ENCODE data around the gene RNF38. TPM values are rescaled to one million over a fixed set of nuclear protein-coding genes. Genes with fewer than 3 reads are reported as not detected.

Gene RNF38
- total and polyA plus RNA-seq, 2 experiments from 2014 or later: 13.7 to 61.9 TPM

DNA sequence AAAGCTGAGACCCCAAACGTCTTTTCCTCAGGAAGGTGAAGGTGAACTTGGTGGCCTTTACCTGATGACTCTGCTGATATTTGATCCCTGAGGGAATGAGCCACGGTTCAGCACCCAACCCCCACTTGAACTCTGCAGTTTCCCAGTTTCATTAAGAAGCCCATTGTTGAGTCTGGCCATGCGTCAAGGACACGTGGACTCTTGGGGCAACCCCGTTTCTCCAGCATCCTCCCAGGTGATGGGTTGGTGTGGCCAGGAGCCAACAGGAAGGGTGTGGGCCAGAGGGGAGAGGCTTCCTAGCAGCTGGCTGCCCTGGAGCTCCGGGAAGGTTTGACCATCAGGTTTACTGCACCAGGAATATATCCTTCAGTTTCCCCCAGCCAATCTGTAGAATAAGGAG, 82.3 kb downstream of the RNF38 start:
- Mint-ChIP-seq H3K4me1 (peaks cover 31% of the 10 kb centered on the region), H3K4me3 (no peak overlapping the region)

More for the DNA sequence above, 82.3 kb downstream of the RNF38 start:
- no peaks in the 10 kb centered on the region for H4K20me1 ChIP-seq (replicated peaks; ENCODE audit: insufficient read depth)
- H3K9me2 ChIP-seq (ENCODE audit: insufficient read depth): 0 out of 2 replicates have a peak, but pooled peaks cover 3% of the 10 kb centered on the region
- peaks cover 17% of the 10 kb centered on the region for H3K4me1 ChIP-seq (ENCODE audit: insufficient read depth)
- peak; percentile 19 for ATAC-seq
- no peaks in the 10 kb centered on the region for H3K79me2 ChIP-seq (replicated peaks; ENCODE audit: insufficient read depth)
- peak; percentile 45 for DNase-seq (ENCODE audit: low spot score)
- H3K27me3 ChIP-seq (ENCODE audit: insufficient read depth): no peaks in the 10 kb centered on the region
- H2AFZ ChIP-seq: peak overlapping the region; percentile 94
- H3K36me3 ChIP-seq (ENCODE audit: insufficient read depth): no peaks in the 10 kb centered on the region
- H3K36me3 Mint-ChIP-seq (ENCODE audit: low read depth): no peaks in the 10 kb centered on the region
- TF ChIP-seq EZH2phosphoT487 (IDR thresholded peaks at IDR 0.05; ENCODE audit: unreplicated experiment) (no peak), CREB1 (CRISPR knock-in tag; IDR thresholded peaks at IDR 0.05; ENCODE audit: low read depth) (no peak), POLR2AphosphoS5 (IDR thresholded peaks at IDR 0.05; ENCODE audit: low read depth) (no peak), STAT1 (IDR thresholded peaks at IDR 0.05; ENCODE audit: unreplicated experiment) (no peak), EZH2 (IDR thresholded peaks at IDR 0.05; ENCODE audit: low read depth, unreplicated experiment) (no peak), NANOG (IDR thresholded peaks at IDR 0.05; ENCODE audit: borderline replicate concordance) (no peak), ZNF114 (CRISPR knock-in tag; IDR thresholded peaks at IDR 0.05) (no peak), ZNF331 (CRISPR knock-in tag; IDR thresholded peaks at IDR 0.05; ENCODE audit: low read depth) (no peak), JUNB (IDR thresholded peaks at IDR 0.05; ENCODE audit: unreplicated experiment) (no peak)
- TF ChIP-seq, protein P1, sequence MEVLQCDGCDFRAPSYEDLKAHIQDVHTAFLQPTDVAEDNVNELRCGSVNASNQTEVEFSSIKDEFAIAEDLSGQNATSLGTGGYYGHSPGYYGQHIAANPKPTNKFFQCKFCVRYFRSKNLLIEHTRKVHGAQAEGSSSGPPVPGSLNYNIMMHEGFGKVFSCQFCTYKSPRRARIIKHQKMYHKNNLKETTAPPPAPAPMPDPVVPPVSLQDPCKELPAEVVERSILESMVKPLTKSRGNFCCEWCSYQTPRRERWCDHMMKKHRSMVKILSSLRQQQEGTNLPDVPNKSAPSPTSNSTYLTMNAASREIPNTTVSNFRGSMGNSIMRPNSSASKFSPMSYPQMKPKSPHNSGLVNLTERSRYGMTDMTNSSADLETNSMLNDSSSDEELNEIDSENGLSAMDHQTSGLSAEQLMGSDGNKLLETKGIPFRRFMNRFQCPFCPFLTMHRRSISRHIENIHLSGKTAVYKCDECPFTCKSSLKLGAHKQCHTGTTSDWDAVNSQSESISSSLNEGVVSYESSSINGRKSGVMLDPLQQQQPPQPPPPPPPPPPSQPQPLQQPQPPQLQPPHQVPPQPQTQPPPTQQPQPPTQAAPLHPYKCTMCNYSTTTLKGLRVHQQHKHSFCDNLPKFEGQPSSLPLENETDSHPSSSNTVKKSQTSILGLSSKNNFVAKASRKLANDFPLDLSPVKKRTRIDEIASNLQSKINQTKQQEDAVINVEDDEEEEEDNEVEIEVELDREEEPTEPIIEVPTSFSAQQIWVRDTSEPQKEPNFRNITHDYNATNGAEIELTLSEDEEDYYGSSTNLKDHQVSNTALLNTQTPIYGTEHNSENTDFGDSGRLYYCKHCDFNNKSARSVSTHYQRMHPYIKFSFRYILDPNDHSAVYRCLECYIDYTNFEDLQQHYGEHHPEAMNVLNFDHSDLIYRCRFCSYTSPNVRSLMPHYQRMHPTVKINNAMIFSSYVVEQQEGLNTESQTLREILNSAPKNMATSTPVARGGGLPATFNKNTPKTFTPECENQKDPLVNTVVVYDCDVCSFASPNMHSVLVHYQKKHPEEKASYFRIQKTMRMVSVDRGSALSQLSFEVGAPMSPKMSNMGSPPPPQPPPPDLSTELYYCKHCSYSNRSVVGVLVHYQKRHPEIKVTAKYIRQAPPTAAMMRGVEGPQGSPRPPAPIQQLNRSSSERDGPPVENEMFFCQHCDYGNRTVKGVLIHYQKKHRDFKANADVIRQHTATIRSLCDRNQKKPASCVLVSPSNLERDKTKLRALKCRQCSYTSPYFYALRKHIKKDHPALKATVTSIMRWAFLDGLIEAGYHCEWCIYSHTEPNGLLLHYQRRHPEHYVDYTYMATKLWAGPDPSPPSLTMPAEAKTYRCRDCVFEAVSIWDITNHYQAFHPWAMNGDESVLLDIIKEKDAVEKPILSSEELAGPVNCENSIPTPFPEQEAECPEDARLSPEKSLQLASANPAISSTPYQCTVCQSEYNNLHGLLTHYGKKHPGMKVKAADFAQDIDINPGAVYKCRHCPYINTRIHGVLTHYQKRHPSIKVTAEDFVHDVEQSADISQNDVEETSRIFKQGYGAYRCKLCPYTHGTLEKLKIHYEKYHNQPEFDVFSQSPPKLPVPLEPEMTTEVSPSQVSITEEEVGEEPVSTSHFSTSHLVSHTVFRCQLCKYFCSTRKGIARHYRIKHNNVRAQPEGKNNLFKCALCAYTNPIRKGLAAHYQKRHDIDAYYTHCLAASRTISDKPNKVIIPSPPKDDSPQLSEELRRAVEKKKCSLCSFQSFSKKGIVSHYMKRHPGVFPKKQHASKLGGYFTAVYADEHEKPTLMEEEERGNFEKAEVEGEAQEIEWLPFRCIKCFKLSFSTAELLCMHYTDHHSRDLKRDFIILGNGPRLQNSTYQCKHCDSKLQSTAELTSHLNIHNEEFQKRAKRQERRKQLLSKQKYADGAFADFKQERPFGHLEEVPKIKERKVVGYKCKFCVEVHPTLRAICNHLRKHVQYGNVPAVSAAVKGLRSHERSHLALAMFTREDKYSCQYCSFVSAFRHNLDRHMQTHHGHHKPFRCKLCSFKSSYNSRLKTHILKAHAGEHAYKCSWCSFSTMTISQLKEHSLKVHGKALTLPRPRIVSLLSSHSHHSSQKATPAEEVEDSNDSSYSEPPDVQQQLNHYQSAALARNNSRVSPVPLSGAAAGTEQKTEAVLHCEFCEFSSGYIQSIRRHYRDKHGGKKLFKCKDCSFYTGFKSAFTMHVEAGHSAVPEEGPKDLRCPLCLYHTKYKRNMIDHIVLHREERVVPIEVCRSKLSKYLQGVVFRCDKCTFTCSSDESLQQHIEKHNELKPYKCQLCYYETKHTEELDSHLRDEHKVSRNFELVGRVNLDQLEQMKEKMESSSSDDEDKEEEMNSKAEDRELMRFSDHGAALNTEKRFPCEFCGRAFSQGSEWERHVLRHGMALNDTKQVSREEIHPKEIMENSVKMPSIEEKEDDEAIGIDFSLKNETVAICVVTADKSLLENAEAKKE (CRISPR knock-in tag; IDR thresholded peaks at IDR 0.05): no peak
- TF ChIP-seq, protein P2, sequence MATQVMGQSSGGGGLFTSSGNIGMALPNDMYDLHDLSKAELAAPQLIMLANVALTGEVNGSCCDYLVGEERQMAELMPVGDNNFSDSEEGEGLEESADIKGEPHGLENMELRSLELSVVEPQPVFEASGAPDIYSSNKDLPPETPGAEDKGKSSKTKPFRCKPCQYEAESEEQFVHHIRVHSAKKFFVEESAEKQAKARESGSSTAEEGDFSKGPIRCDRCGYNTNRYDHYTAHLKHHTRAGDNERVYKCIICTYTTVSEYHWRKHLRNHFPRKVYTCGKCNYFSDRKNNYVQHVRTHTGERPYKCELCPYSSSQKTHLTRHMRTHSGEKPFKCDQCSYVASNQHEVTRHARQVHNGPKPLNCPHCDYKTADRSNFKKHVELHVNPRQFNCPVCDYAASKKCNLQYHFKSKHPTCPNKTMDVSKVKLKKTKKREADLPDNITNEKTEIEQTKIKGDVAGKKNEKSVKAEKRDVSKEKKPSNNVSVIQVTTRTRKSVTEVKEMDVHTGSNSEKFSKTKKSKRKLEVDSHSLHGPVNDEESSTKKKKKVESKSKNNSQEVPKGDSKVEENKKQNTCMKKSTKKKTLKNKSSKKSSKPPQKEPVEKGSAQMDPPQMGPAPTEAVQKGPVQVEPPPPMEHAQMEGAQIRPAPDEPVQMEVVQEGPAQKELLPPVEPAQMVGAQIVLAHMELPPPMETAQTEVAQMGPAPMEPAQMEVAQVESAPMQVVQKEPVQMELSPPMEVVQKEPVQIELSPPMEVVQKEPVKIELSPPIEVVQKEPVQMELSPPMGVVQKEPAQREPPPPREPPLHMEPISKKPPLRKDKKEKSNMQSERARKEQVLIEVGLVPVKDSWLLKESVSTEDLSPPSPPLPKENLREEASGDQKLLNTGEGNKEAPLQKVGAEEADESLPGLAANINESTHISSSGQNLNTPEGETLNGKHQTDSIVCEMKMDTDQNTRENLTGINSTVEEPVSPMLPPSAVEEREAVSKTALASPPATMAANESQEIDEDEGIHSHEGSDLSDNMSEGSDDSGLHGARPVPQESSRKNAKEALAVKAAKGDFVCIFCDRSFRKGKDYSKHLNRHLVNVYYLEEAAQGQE (IDR thresholded peaks at IDR 0.05; ENCODE audit: unreplicated experiment): no peak
- TF ChIP-seq, protein P3, sequence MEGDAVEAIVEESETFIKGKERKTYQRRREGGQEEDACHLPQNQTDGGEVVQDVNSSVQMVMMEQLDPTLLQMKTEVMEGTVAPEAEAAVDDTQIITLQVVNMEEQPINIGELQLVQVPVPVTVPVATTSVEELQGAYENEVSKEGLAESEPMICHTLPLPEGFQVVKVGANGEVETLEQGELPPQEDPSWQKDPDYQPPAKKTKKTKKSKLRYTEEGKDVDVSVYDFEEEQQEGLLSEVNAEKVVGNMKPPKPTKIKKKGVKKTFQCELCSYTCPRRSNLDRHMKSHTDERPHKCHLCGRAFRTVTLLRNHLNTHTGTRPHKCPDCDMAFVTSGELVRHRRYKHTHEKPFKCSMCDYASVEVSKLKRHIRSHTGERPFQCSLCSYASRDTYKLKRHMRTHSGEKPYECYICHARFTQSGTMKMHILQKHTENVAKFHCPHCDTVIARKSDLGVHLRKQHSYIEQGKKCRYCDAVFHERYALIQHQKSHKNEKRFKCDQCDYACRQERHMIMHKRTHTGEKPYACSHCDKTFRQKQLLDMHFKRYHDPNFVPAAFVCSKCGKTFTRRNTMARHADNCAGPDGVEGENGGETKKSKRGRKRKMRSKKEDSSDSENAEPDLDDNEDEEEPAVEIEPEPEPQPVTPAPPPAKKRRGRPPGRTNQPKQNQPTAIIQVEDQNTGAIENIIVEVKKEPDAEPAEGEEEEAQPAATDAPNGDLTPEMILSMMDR (conservative IDR thresholded peaks at IDR 0.05; ENCODE audit: low read depth in 2 of 2): no peak
- TF ChIP-seq, protein P4, sequence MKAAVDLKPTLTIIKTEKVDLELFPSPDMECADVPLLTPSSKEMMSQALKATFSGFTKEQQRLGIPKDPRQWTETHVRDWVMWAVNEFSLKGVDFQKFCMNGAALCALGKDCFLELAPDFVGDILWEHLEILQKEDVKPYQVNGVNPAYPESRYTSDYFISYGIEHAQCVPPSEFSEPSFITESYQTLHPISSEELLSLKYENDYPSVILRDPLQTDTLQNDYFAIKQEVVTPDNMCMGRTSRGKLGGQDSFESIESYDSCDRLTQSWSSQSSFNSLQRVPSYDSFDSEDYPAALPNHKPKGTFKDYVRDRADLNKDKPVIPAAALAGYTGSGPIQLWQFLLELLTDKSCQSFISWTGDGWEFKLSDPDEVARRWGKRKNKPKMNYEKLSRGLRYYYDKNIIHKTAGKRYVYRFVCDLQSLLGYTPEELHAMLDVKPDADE (IDR thresholded peaks at IDR 0.05): no peak
- peaks cover 4% of the 10 kb centered on the region; the same call in 2 of the 3 replicates for H3K9me3 Mint-ChIP-seq
- H3F3A ChIP-seq (replicated peaks; ENCODE audit: low read depth): no peaks in the 10 kb centered on the region
- H3K27me3 Mint-ChIP-seq (ENCODE audit: insufficient read depth, low read depth, poor library complexity): peaks cover 3% of the 10 kb centered on the region
- H3K4me3 ChIP-seq: no peak overlapping the region
- H3K27ac Mint-ChIP-seq: no peak overlapping the region
- peak overlapping the region; percentile 48; the same call in 1 of the 2 replicates for H3K4me2 ChIP-seq
- H3K27ac ChIP-seq (ENCODE audit: low read depth): no peak overlapping the region

Data from GM23338 (cell line).